Lung (tissue), 12 donors: Measurements from ENCODE around the gene IL22RA1. TPM values are rescaled to one million over a fixed set of nuclear protein-coding genes. Genes with fewer than 3 reads are reported as not detected.

Experiments used
- ATAC-seq: fragments of 200-7000 bp; cut with Tn5 transposase; one replicate; pipeline ENCODE4 v1.9.1; 2020; ENCODE audit warnings: moderate number of reproducible peaks; ENCODE audit not compliant: insufficient read depth, low FRiP score
- DNase-seq, 3 donors: peaks; one replicate each; pipeline ENCODE4 v3.0.0-alpha.2; 2013 to 2017
- H3K27ac ChIP-seq, 2 donors: one replicate each; pipeline ENCODE4 v1.5.1; 2013; ENCODE audit warnings: mild to moderate bottlenecking in 2 of 2, moderate library complexity in 2 of 2, control low read depth in 1 of 2, inconsistent platforms in 1 of 2, low read depth in 1 of 2, low read length in 1 of 2
- H3K27me3 ChIP-seq, 3 donors: one replicate each; pipeline ENCODE4 v1.5.1; 2013; ENCODE audit warnings: low read length in 2 of 3; ENCODE audit not compliant: control insufficient read depth in 3 of 3, insufficient read depth in 3 of 3
- H3K36me3 ChIP-seq, 4 donors: one replicate each; pipeline ENCODE4 v1.5.1; 2013; ENCODE audit warnings: low read length in 4 of 4, mild to moderate bottlenecking in 1 of 4, moderate library complexity in 1 of 4; ENCODE audit not compliant: control insufficient read depth in 4 of 4, insufficient read depth in 4 of 4
- H3K4me1 ChIP-seq, 5 donors: one replicate each; pipeline ENCODE4 v1.5.1; 2013; ENCODE audit warnings: low read length in 5 of 5, mild to moderate bottlenecking in 2 of 5, moderate library complexity in 1 of 5; ENCODE audit not compliant: control insufficient read depth in 5 of 5, insufficient read depth in 5 of 5
- H3K4me3 ChIP-seq: one replicate; pipeline ENCODE4 v1.5.1; 2013; ENCODE audit warnings: mild to moderate bottlenecking, control low read depth, moderate library complexity
- H3K9ac ChIP-seq, 2 donors: one replicate each; pipeline ENCODE4 v1.5.1; 2013; ENCODE audit warnings: low read length in 2 of 2, control low read depth in 1 of 2; ENCODE audit not compliant: insufficient read depth in 1 of 2
- H3K9me3 ChIP-seq, 4 donors: one replicate each; pipeline ENCODE4 v1.5.1; 2013; ENCODE audit warnings: low read length in 3 of 4, mild to moderate bottlenecking in 1 of 4, moderate library complexity in 1 of 4; ENCODE audit not compliant: control insufficient read depth in 4 of 4, insufficient read depth in 3 of 4
- CTCF ChIP-seq: IDR thresholded peaks from 2 replicates; pipeline ENCODE4 v1.5.1; 2012; ENCODE audit warnings: mild to moderate bottlenecking; ENCODE audit errors: control extremely low read depth, extremely low read depth
- WGBS, 2 donors: extraction: QIAGEN DNeasy Blood & Tissue Kit; methylation state at CpG; one replicate each; pipeline ENCODE4 v1.1.7; 2013; 5-methylcytosine and 5-hydroxymethylcytosine counted together
- polyA plus RNA-seq, 2 donors: library from polyadenylated mRNA; stranded (reverse); fragments of 200-250 nt; gene quantifications; one replicate each; pipeline ENCODE4 v1.2.1, GENCODE V29; 2013
- total RNA-seq, 2 donors: library from RNA; depleted of rRNA in 1 of 2; stranded (reverse); fragments of >200 nt in 1 of 2; gene quantifications; one replicate each; pipeline ENCODE4 v1.2.1, GENCODE V29; 2014 to 2021
- donor health status: control.
- donor health status: control.
- donor health status: Bipolar disorder and iron deficiency.
- donor health status: healthy.
- donor health status: DM: yes; HTN: yes; CAD: no.

The IL22RA1 gene
- total and polyA plus RNA-seq, 4 donors: 0.09 to 1.0 (median 0.23) TPM

DNA sequence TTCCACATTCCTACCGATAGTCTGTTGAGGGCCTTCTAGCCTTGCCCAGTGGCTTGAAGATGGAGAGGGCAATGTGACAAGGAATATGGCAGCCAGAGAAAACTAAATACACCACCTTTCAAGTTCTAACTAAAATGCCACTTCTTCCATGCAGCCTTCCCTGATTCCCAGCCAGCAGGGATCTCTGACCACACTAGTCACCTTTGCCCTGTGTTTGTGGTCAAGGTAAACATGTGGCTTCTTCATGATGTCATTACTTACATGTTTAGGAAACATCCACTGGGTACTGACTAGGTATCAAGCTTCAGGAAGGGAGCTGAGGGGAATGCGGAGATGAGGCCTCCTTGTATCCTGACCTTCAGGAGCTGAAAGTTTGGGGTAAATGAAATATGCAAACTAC is 22.6 kb upstream of the IL22RA1 start:
- Histone ChIP-seq H3K4me3 (no peak overlapping the region), H3K9ac (no peak overlapping the region), H3K36me3 (no peaks in the 10 kb centered on the region), H3K9me3 (no peaks in the 10 kb centered on the region), H3K27ac (no peak overlapping the region), H3K4me1 (no peaks in the 10 kb centered on the region), H3K27me3 (no peaks in the 10 kb centered on the region)
- ATAC-seq (no peak), DNase-seq (no peak)
- 94 to 97% methylated on average over 2 of the region's 2 CpGs for WGBS, 2 donors
- TF ChIP-seq CTCF: no peak

GRCh38 chr1:24164004-24164403 is 21.1 kb upstream of the IL22RA1 start:
- no peaks in the 10 kb centered on the region for H3K9me3 ChIP-seq
- DNase-seq (no peak), ATAC-seq (no peak)
- no peaks in the 10 kb centered on the region for H3K4me1 ChIP-seq
- 95 to 98% methylated on average over 3 of the region's 3 CpGs for WGBS, 2 donors
- no peak overlapping the region for H3K9ac ChIP-seq
- no peak overlapping the region for H3K27ac ChIP-seq
- TF ChIP-seq CTCF: no peak
- no peak overlapping the region for H3K4me3 ChIP-seq
- H3K27me3 ChIP-seq: no peaks in the 10 kb centered on the region
- peaks cover 0 to 3% (median 0%) of the 10 kb centered on the region in 4 donors for H3K36me3 ChIP-seq

- Histone ChIP-seq H3K36me3 (peaks cover 0 to 4% (median 0%) of the 10 kb centered on the region in 4 donors), H3K27me3 (no peaks in the 10 kb centered on the region), H3K9me3 (no peaks in the 10 kb centered on the region), H3K27ac (no peak overlapping the region), H3K4me1 (no peaks in the 10 kb centered on the region), H3K4me3 (no peak overlapping the region), H3K9ac (no peak overlapping the region)
- WGBS, 2 donors: 51 to 54% methylated on average over 5 of the region's 5 CpGs
- TF ChIP-seq CTCF: no peak
- ATAC-seq (no peak), DNase-seq (no peak)
These were observed 19.3 kb upstream of the IL22RA1 start for GRCh38 chr1:24162201-24162600.

GRCh38 chr1:24161270-24161669 is 18.3 kb upstream of the IL22RA1 start:
- Histone ChIP-seq H3K36me3 (peaks cover 0 to 4% (median 0%) of the 10 kb centered on the region in 4 donors), H3K4me1 (no peaks in the 10 kb centered on the region), H3K9ac (no peak overlapping the region), H3K27me3 (no peaks in the 10 kb centered on the region), H3K9me3 (no peaks in the 10 kb centered on the region), H3K27ac (no peak overlapping the region), H3K4me3 (no peak overlapping the region)
- 77 to 83% methylated on average over 4 of the region's 4 CpGs for WGBS, 2 donors
- DNase-seq (no peak), ATAC-seq (no peak)
- no peak for TF ChIP-seq CTCF
